Activated CD8-positive, alpha-beta memory T cell treated with anti-CD3 and anti-CD28 coated beads, Interleukin-2, amount 10 ng/mL, durations not matched to agents 7 days and 5 days (primary cell): ENCODE results near the gene PTPN4. TPM values are rescaled to one million over a fixed set of nuclear protein-coding genes. Genes with fewer than 3 reads are reported as not detected.
A peak's percentile ranks its signal among the peaks of the same experiment; 100 is the strongest.

Experiments
- ATAC-seq: fragments of 150-1000 bp; cut with Tn5 transposase; one replicate; pipeline ENCODE4 v1.10.0; 2021; ENCODE audit warnings: moderate library complexity
- CTCF ChIA-PET: fragments of 350-600 bp; sonication (Branson Sonifier 250); formaldehyde crosslinking; loops from one replicate; lab custom pipeline; 2021; ENCODE audit warnings: antibody characterized with exemption; lab: Charles Lee
- DNase-seq: peaks from one replicate; pipeline ENCODE4 v3.0.0-alpha.2; 2020
- H3K27ac Mint-ChIP-seq: one replicate; pipeline ENCODE4 v1.8.0; 2021; ENCODE audit warnings: mild to moderate bottlenecking, mixed read lengths
- H3K27me3 Mint-ChIP-seq: one replicate; pipeline ENCODE4 v1.8.0; 2021; ENCODE audit warnings: mixed read lengths
- H3K36me3 Mint-ChIP-seq: one replicate; pipeline ENCODE4 v1.8.0; 2021; ENCODE audit warnings: mild to moderate bottlenecking, mixed read lengths
- H3K4me1 Mint-ChIP-seq: one replicate; pipeline ENCODE4 v1.8.0; 2021; ENCODE audit warnings: mixed read lengths
- H3K4me3 Mint-ChIP-seq: one replicate; pipeline ENCODE4 v1.8.0; 2021; ENCODE audit warnings: mild to moderate bottlenecking, moderate library complexity, mixed read lengths
- H3K9me3 Mint-ChIP-seq: one replicate; pipeline ENCODE4 v1.8.0; 2022; ENCODE audit warnings: low read depth, mixed read lengths
- total RNA-seq, 2 experiments: library from RNA; stranded (reverse); gene quantifications; one replicate each; pipeline ENCODE4 v1.2.3, GENCODE V29; 2021

Gene PTPN4
- total RNA-seq, 2 experiments from 2014 or later, result 76.4 to 92.2 TPM

GRCh38 chr2:119741001-119741400 is 18.7 kb upstream of the PTPN4 start:
- peaks cover 4% of the 10 kb centered on the region for H3K4me1 Mint-ChIP-seq
- CTCF ChIA-PET, result interaction anchor here (0.9 to 2.2 kb wide), 5 partner anchors 11 to 434 kb away, joined by 3 to 9 read pairs (median 3); no protein-coding TSS in a partner anchor
- ATAC-seq (no peak), DNase-seq (no peak)
- no peaks in the 10 kb centered on the region for H3K36me3 Mint-ChIP-seq
- no peak overlapping the region for H3K4me3 Mint-ChIP-seq
- no peaks in the 10 kb centered on the region for H3K9me3 Mint-ChIP-seq
- H3K27ac Mint-ChIP-seq, result no peak overlapping the region
- peaks cover 23% of the 10 kb centered on the region for H3K27me3 Mint-ChIP-seq

- no peak for ATAC-seq
- no peak for DNase-seq
- Mint-ChIP-seq H3K9me3 (no peaks in the 10 kb centered on the region), H3K27me3 (peaks cover 23% of the 10 kb centered on the region), H3K4me1 (peaks cover 4% of the 10 kb centered on the region), H3K36me3 (no peaks in the 10 kb centered on the region), H3K4me3 (no peak overlapping the region), H3K27ac (no peak overlapping the region)
- CTCF ChIA-PET, result interaction anchor here (1.4 to 2.2 kb wide), 3 partner anchors 12 to 433 kb away, joined by 3 to 9 read pairs (median 3); no protein-coding TSS in a partner anchor
Observed at GRCh38 chr2:119741868-119742267, 17.9 kb upstream of the PTPN4 start.

- DNase-seq, result no peak
- no peak for ATAC-seq
- no peak overlapping the region for H3K4me3 Mint-ChIP-seq
- peaks cover 4% of the 10 kb centered on the region for H3K4me1 Mint-ChIP-seq
- H3K9me3 Mint-ChIP-seq, result no peaks in the 10 kb centered on the region
- no peaks in the 10 kb centered on the region for H3K36me3 Mint-ChIP-seq
- peaks cover 21% of the 10 kb centered on the region for H3K27me3 Mint-ChIP-seq
- CTCF ChIA-PET, result no interaction called here
- no peak overlapping the region for H3K27ac Mint-ChIP-seq
Observed at GRCh38 chr2:119744335-119744939, 15.3 kb upstream of the PTPN4 start.

GRCh38 chr2:119745566-119745965 is 14.2 kb upstream of the PTPN4 start:
- ATAC-seq (no peak), DNase-seq (no peak)
- H3K27ac Mint-ChIP-seq, result no peak overlapping the region
- peaks cover 21% of the 10 kb centered on the region for H3K27me3 Mint-ChIP-seq
- H3K4me3 Mint-ChIP-seq, result no peak overlapping the region
- no peaks in the 10 kb centered on the region for H3K9me3 Mint-ChIP-seq
- no peaks in the 10 kb centered on the region for H3K36me3 Mint-ChIP-seq
- CTCF ChIA-PET, result interaction anchor here (0.9 kb wide), 1 partner anchor 43 kb away, joined by 3 read pairs; no protein-coding TSS in a partner anchor
- H3K4me1 Mint-ChIP-seq, result no peaks in the 10 kb centered on the region

GRCh38 chr2:119746836-119747686 is 12.7 kb upstream of the PTPN4 start:
- Mint-ChIP-seq H3K36me3 (no peaks in the 10 kb centered on the region), H3K9me3 (no peaks in the 10 kb centered on the region), H3K4me3 (no peak overlapping the region), H3K27me3 (peaks cover 24% of the 10 kb centered on the region), H3K4me1 (peaks cover 3% of the 10 kb centered on the region), H3K27ac (no peak overlapping the region)
- CTCF ChIA-PET, result interaction anchor here (0.6 to 1.1 kb wide), 2 partner anchors 389 to 431 kb away, joined by 3 read pairs; no protein-coding TSS in a partner anchor
- no peak for DNase-seq
- ATAC-seq, result no peak

GRCh38 chr2:119748135-119748534 is 11.6 kb upstream of the PTPN4 start:
- H3K36me3 Mint-ChIP-seq, result no peaks in the 10 kb centered on the region
- CTCF ChIA-PET, result interaction anchor here (1.1 to 1.2 kb wide), 2 partner anchors 427 to 430 kb away, joined by 3 to 4 read pairs; no protein-coding TSS in a partner anchor
- H3K4me1 Mint-ChIP-seq, result peaks cover 3% of the 10 kb centered on the region
- H3K9me3 Mint-ChIP-seq, result no peaks in the 10 kb centered on the region
- no peak overlapping the region for H3K27ac Mint-ChIP-seq
- no peak overlapping the region for H3K4me3 Mint-ChIP-seq
- peaks cover 19% of the 10 kb centered on the region for H3K27me3 Mint-ChIP-seq
- ATAC-seq (no peak), DNase-seq (no peak)

- ATAC-seq (no peak), DNase-seq (no peak)
- peaks cover 11% of the 10 kb centered on the region for H3K27me3 Mint-ChIP-seq
- H3K27ac Mint-ChIP-seq, result no peak overlapping the region
- CTCF ChIA-PET, result no interaction called here
- peaks cover 5% of the 10 kb centered on the region for H3K4me1 Mint-ChIP-seq
- H3K9me3 Mint-ChIP-seq, result no peaks in the 10 kb centered on the region
- no peak overlapping the region for H3K4me3 Mint-ChIP-seq
- H3K36me3 Mint-ChIP-seq, result no peaks in the 10 kb centered on the region
Observed at GRCh38 chr2:119749477-119750012, 10.2 kb upstream of the PTPN4 start.

- H3K27ac Mint-ChIP-seq, result no peak overlapping the region
- H3K9me3 Mint-ChIP-seq, result no peaks in the 10 kb centered on the region
- ATAC-seq (no peak), DNase-seq (no peak)
- H3K27me3 Mint-ChIP-seq, result peaks cover 4% of the 10 kb centered on the region
- CTCF ChIA-PET, result interaction anchor here (1.0 to 1.8 kb wide), 3 partner anchors 74 to 426 kb away, joined by 3 to 5 read pairs (median 3); no protein-coding TSS in a partner anchor
- no peaks in the 10 kb centered on the region for H3K36me3 Mint-ChIP-seq
- H3K4me1 Mint-ChIP-seq, result peaks cover 5% of the 10 kb centered on the region
- no peak overlapping the region for H3K4me3 Mint-ChIP-seq
Observed at GRCh38 chr2:119751706-119752105, 8.0 kb upstream of the PTPN4 start.

- Mint-ChIP-seq H3K4me3 (no peak overlapping the region), H3K4me1 (peaks cover 12% of the 10 kb centered on the region), H3K36me3 (no peaks in the 10 kb centered on the region), H3K27me3 (peaks cover 4% of the 10 kb centered on the region), H3K27ac (no peak overlapping the region), H3K9me3 (no peaks in the 10 kb centered on the region)
- peak; percentile 77 for ATAC-seq
- CTCF ChIA-PET, result interaction anchor here (0.6 to 7.6 kb wide), 10 partner anchors 11 to 422 kb away, joined by 3 to 67 read pairs (median 8); no protein-coding TSS in a partner anchor
- peak; percentile 50 for DNase-seq
Observed at GRCh38 chr2:119753041-119753929, 6.4 kb upstream of the PTPN4 start.

- DNase-seq, result no peak
- CTCF ChIA-PET, result interaction anchor here (0.8 to 7.6 kb wide), 8 partner anchors 12 to 421 kb away, joined by 3 to 67 read pairs (median 8); no protein-coding TSS in a partner anchor
- H3K27ac Mint-ChIP-seq, result no peak overlapping the region
- peaks cover 18% of the 10 kb centered on the region for H3K4me1 Mint-ChIP-seq
- H3K27me3 Mint-ChIP-seq, result peaks cover 4% of the 10 kb centered on the region
- ATAC-seq, result no peak
- H3K36me3 Mint-ChIP-seq, result peaks cover 1% of the 10 kb centered on the region
- H3K4me3 Mint-ChIP-seq, result no peak overlapping the region
- no peaks in the 10 kb centered on the region for H3K9me3 Mint-ChIP-seq
Observed at GRCh38 chr2:119753930-119754321, 5.8 kb upstream of the PTPN4 start.

GRCh38 chr2:119755906-119756305 is 3.8 kb upstream of the PTPN4 start:
- Mint-ChIP-seq H3K4me3 (no peak overlapping the region), H3K36me3 (peaks cover 1% of the 10 kb centered on the region), H3K9me3 (no peaks in the 10 kb centered on the region), H3K27ac (no peak overlapping the region), H3K4me1 (peaks cover 20% of the 10 kb centered on the region), H3K27me3 (peaks cover 4% of the 10 kb centered on the region)
- DNase-seq (no peak), ATAC-seq (no peak)
- CTCF ChIA-PET, result interaction anchor here (0.6 to 7.6 kb wide), 7 partner anchors 53 to 467 kb away, joined by 3 to 67 read pairs (median 5); no protein-coding TSS in a partner anchor

GRCh38 chr2:119756837-119757236 is 2.9 kb upstream of the PTPN4 start:
- Mint-ChIP-seq H3K4me3 (no peak overlapping the region), H3K4me1 (peaks cover 24% of the 10 kb centered on the region), H3K36me3 (peaks cover 1% of the 10 kb centered on the region), H3K27me3 (peaks cover 2% of the 10 kb centered on the region), H3K27ac (no peak overlapping the region), H3K9me3 (no peaks in the 10 kb centered on the region)
- ATAC-seq (no peak), DNase-seq (no peak)
- CTCF ChIA-PET, result interaction anchor here (0.9 to 7.6 kb wide), 4 partner anchors 67 to 419 kb away, joined by 3 to 67 read pairs (median 10); no protein-coding TSS in a partner anchor
